GM19035 (cell line): ENCODE results near the gene MED9.
"Not testable (repeated sequence)": the region's sequence is repeated elsewhere in the genome, so short reads cannot be mapped to it uniquely, and the experiment has no call there.

ENCODE experiments used
- ATAC-seq: cut with Tn5 transposase; IDR thresholded peaks from one replicate; pipeline ENCODE4 v1.9.1; 2021; ENCODE audit not compliant: unreplicated experiment

Gene MED9

GRCh38 chr17:17454700-17455099, 22.1 kb upstream of the MED9 start:
- not testable (repeated sequence) for ATAC-seq

- ATAC-seq = no peak
These were observed 21.6 kb upstream of the MED9 start for GRCh38 chr17:17455173-17455572.

DNA sequence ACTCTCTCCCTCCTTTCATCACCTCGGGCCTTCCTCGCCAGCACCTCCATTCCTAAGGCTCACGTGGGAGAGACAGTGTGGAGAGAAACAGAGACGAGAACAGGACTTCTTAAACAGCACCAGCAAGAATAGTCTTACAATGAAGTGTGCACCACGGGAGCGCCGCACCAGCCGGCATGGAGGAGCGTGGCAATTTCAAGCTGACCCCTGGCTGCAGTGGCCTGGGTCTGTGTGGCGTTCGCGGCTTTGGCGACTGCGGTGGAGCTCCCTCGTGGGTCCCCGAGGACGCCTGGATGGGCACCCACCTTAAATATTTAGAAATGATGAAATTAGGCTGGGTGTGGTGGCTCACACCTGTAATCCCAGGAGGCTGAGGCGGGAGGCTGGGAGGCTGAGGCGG, 20.5 kb upstream of the MED9 start:
- no peak for ATAC-seq

DNA sequence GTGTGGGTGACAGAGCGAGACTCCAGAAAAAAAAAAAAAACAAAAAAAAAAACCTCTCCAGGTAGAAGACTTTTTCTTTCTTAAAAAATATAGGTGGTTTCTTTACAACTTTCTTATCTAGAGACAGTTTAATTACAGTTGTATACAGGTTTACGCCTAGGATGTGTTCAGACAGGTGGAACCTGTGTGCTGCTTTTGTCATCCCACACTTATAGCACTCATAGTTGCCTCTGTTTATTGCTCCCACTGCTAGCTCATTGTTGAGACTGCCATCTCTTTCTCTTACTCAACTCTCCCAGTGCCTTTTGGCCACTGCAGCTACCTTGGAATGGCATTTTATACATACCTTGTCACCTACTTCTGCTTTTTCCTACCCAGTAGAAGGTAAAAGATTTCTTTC, 19.1 kb upstream of the MED9 start:
- no peak for ATAC-seq

DNA sequence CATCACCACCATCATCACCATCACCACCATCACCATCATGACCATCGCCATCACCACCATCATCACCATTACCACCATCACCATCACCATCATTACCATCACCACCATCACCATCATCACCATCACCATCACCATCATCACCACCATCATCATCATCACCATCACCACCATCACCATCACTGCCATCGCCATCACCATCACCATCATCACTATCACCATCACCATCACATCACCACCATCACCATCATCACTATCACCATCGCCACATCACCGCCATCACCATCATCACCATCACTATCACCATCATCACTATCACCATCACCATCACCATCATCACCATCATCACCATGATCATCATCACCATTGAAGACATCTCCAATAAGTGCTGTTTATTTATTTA, 16.8 kb upstream of the MED9 start:
- ATAC-seq = no peak

- ATAC-seq = no peak
These were observed 14.6 kb upstream of the MED9 start for GRCh38 chr17:17462048-17462824.

DNA sequence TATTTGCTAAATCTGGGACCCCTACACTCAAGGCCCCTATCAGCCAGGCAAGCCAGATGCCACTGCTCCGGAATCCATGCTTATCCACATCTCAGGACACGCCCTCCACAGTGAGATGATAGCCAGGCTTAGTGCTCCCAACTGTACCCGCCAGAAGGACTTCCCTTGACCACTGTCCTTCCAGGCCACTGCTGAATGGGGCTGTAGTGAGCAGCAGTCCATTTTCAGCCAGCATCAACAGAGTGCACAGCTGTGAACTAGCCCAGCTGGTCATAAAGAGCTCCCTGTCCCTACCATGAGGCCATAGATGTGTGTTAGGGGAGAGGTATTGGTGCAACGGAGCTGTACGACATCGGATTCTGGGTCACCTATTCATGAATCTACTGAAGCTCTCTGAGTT, 13.0 kb upstream of the MED9 start:
- ATAC-seq = no peak

DNA sequence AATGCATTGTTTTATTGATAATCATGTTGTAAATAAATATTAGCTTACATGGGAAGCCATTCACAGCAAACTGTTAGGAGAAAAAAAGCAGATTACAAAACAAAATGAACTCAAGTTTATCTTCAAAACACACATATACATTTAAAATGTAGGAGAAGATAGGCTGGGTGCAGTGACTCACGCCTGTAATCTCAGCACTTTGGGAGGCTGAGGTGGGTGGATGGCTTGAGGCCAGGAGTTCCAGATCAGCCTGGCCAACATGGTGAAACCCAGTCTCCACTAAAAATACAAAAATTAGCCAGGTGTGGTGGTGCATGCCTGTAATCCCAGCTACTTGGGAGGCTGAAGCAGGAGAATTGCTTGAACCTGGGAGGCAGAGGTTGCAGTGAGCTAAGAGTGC, 10.9 kb upstream of the MED9 start:
- ATAC-seq = not testable (repeated sequence)

GRCh38 chr17:17466511-17466910, 10.3 kb upstream of the MED9 start:
- ATAC-seq = no peak

- no peak for ATAC-seq
These were observed 9.8 kb upstream of the MED9 start for GRCh38 chr17:17467016-17467415.

DNA sequence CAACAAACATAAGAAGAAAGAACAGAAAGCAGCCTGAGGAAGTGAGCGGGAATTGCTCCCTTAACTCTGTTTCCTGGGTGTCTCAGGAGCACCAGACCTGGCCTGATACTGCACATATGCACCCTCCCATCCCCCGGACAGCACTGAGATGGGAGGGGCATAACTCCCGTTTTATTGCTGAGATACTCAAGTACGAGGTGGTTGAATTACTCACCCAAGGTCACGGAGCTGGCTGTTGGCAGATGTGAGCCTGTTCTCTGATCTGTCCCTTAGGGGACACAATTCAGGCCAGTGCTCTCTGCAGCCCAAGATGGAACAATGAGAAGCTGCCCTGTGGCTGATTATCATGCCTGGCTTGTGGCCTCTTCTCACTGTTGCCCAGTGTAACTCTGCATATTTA, 9.1 kb upstream of the MED9 start:
- no peak for ATAC-seq

GRCh38 chr17:17468217-17469010, 8.4 kb upstream of the MED9 start:
- ATAC-seq = no peak

- ATAC-seq = no peak
These were observed 7.4 kb upstream of the MED9 start for GRCh38 chr17:17469358-17469757.

GRCh38 chr17:17469996-17470395, 6.8 kb upstream of the MED9 start:
- ATAC-seq = no peak

DNA sequence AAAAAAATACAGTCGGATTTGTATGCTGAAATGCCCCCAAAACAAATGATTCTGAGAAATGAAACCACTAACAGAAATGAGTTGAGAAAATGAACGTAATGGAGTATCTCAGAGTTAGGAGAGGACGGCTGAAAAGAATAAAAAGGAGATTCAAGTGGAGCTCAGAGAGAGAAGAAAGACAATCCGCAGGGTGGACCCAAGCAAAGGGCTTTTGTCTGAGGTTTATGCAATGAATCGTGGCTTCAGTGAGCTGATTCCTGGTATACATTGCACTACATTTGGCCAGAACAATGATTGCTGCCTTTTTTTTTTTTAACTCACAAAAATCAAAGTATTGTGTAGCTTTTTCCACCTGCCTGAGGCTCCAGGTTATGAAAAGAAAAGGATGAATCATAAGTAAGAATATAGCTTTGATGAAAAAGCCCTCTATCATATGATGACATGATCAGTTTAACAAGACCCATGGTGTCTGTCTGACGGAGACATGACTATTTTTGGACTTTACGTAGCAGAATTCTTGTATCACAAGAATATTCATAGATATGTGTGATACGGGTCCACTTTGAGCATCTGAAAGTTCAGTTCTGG, 4.4 kb upstream of the MED9 start:
- no peak for ATAC-seq

DNA sequence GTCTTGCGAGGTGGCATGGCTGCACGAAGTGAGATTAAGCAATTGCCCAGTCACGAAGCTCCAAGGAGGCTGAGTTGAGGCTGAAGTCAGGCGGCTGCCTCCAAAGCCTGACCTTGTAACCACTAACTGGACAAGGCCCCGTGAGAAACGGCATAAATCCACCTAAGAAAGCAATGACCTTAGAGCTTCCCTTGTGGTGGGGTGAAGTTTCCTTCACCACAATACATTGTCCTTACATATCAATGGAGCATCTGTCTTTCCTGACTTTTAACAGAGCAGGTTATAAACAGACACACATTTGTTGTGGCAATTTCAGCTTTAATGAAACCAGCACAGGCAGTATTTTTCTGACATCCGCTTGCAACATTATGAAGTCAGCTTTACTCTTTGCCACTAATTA, 2.5 kb upstream of the MED9 start:
- ATAC-seq = no peak

DNA sequence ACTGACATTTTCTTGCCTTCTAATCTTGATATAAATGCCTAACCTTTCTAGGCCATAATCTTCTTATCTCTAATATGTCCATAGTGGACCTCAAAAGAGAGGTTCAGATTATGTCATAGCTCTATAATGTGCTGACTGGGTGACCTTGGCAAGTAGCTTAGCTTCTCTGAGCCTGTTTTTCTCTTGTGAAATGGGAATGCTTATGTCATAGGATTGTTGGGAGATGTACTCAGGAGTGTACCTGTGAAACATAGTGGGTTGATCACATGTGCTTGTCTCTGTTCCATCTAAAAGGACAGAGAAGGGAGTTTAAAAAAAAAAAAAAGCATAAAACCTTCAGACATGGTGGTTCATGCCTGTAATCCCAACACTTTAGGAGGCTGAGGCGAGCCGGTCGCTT, 2.4 kb downstream of the MED9 start:
- ATAC-seq = no peak

DNA sequence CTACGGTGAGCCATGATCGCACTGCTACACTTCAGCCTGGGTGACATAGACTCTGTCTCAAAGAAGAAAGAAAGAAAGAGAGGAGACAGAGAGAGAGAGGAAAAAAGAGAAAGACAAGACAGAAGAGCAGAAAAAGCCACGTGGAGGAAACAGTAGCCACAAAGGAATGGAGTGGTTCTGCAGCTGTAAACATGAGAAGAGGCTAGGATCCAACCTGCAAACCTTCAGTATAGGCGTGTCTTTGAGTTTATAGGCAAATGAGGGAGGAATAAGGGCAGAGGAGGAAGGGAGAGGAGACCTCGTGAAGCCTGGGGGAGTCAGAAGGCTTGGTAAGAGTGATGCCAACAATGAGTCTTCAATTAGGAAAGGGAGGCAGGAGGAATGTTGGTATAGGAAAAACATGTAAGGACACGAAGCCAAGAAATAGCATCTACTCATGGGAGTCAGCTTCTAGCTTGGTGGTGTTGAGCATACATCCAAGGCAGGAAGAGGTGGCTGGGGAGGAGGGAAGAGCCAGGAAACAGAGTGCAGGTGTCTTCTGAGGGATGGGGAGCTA, 3.9 kb downstream of the MED9 start:
- ATAC-seq = no peak

DNA sequence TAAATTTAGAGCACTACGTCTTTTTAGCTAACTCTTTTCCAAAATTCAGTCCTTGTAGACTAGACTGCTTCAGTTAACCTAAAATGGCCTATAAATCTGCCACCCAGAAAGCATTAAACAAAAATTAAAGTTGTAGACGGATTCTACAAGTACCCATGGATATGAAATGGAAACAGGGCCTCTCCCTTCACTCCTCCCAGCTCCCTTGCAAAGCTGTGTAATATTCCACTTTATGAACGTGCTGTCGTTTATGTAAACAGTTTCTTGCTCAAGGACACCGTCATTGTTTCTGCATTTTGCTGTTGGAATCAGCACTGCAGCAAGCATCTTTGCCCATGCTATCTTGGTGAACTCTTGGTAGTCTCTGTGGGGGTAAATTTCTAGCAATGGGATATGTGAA, 5.1 kb downstream of the MED9 start:
- ATAC-seq = no peak

GRCh38 chr17:17484451-17484899, 7.7 kb downstream of the MED9 start:
- ATAC-seq = no peak

- ATAC-seq = no peak
These were observed 8.6 kb downstream of the MED9 start for GRCh38 chr17:17485420-17485819.

- not testable (repeated sequence) for ATAC-seq
These were observed 9.6 kb downstream of the MED9 start for GRCh38 chr17:17486416-17486815.
